ENCODE data around the gene PDZD7.

Gene PDZD7

DNA sequence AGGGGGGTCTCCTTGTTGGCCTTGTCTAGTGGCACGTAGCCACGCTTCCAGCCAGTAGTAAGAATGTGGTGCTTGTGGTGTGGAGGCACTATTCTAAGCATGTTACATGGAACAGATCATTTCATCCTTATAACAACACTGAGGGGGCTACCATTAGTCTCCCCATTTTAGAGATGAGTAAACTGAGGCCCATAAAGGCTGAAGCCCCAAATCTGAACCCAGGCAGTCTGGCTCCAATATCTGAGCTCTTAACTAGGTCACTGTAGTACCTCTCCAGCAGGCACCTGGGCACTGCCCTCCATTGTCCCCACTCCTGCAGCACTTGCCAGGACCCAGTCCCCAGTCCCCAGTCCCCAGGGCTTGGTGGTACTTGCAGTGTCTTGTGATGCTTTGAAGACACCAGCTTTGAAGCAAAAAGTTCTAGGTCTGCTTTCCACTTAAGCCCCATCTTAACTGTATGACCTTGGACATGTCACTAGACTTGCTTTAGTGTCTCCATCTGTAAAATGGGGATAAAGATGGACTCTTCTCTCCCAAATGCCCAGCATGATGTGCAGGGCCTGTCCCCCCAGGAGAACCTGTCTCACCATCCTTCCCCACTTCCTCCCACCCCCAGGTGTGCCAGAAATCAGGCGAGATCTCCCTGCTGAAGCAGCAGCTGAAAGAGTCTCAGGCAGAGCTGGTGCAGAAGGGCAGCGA lies 24.9 kb downstream of the PDZD7 start:
- no peak for DNase-seq (ENCODE audit: low read depth, low spot score)
- no peak overlapping the region for H3K4me3 ChIP-seq (ENCODE audit: low read depth, low read length)
- TF ChIP-seq, protein P1, sequence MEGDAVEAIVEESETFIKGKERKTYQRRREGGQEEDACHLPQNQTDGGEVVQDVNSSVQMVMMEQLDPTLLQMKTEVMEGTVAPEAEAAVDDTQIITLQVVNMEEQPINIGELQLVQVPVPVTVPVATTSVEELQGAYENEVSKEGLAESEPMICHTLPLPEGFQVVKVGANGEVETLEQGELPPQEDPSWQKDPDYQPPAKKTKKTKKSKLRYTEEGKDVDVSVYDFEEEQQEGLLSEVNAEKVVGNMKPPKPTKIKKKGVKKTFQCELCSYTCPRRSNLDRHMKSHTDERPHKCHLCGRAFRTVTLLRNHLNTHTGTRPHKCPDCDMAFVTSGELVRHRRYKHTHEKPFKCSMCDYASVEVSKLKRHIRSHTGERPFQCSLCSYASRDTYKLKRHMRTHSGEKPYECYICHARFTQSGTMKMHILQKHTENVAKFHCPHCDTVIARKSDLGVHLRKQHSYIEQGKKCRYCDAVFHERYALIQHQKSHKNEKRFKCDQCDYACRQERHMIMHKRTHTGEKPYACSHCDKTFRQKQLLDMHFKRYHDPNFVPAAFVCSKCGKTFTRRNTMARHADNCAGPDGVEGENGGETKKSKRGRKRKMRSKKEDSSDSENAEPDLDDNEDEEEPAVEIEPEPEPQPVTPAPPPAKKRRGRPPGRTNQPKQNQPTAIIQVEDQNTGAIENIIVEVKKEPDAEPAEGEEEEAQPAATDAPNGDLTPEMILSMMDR (IDR thresholded peaks at IDR 0.05; ENCODE audit: low read depth, low read length), result no peak
- in situ Hi-C loops (cut with HindIII; ENCODE audit: low sequenced_read_pairs), result no loop called here

GRCh38 chr10:101005361-101005760 lies 25.6 kb downstream of the PDZD7 start:
- DNase-seq (ENCODE audit: low read depth, low spot score), result no peak
- in situ Hi-C loops (cut with HindIII; ENCODE audit: low sequenced_read_pairs), result no loop called here
- TF ChIP-seq, protein P1 (IDR thresholded peaks at IDR 0.05; ENCODE audit: low read depth, low read length), result no peak
- no peak overlapping the region for H3K4me3 ChIP-seq (ENCODE audit: low read depth, low read length)

GRCh38 chr10:101003639-101004206 lies 27.2 kb downstream of the PDZD7 start:
- in situ Hi-C loops (cut with HindIII; ENCODE audit: low sequenced_read_pairs), result no loop called here
- TF ChIP-seq, protein P1 (IDR thresholded peaks at IDR 0.05; ENCODE audit: low read depth, low read length), result no peak
- no peak overlapping the region for H3K4me3 ChIP-seq (ENCODE audit: low read depth, low read length)
- DNase-seq (ENCODE audit: low read depth, low spot score), result no peak

GRCh38 chr10:101002456-101002855 lies 28.5 kb downstream of the PDZD7 start:
- no peak overlapping the region for H3K4me3 ChIP-seq (ENCODE audit: low read depth, low read length)
- TF ChIP-seq, protein P1 (IDR thresholded peaks at IDR 0.05; ENCODE audit: low read depth, low read length), result no peak
- no peak for DNase-seq (ENCODE audit: low read depth, low spot score)
- in situ Hi-C loops (cut with HindIII; ENCODE audit: low sequenced_read_pairs), result no loop called here

- DNase-seq (ENCODE audit: low read depth, low spot score), result no peak
- TF ChIP-seq, protein P1 (IDR thresholded peaks at IDR 0.05; ENCODE audit: low read depth, low read length), result no peak
- in situ Hi-C loops (cut with HindIII; ENCODE audit: low sequenced_read_pairs), result no loop called here
- peak overlapping the region; percentile 92 for H3K4me3 ChIP-seq (ENCODE audit: low read depth, low read length)
These were observed 29.3 kb downstream of the PDZD7 start for GRCh38 chr10:101001659-101002035.

- TF ChIP-seq, protein P1 (IDR thresholded peaks at IDR 0.05; ENCODE audit: low read depth, low read length), result no peak
- in situ Hi-C loops (cut with HindIII; ENCODE audit: low sequenced_read_pairs), result no loop called here
- DNase-seq (ENCODE audit: low read depth, low spot score), result peak; percentile 91
- peak overlapping the region; percentile 92 for H3K4me3 ChIP-seq (ENCODE audit: low read depth, low read length)
These were observed 29.8 kb downstream of the PDZD7 start for GRCh38 chr10:101000915-101001658.

All from astrocyte of the spinal cord (primary cell).